ENCODE data around the gene C1orf141.

The C1orf141 gene

GRCh38 chr1:67052741-67053534 lies 81.8 kb downstream of the C1orf141 start:
- ChIA-PET CTCF (interaction anchor here (0.5 kb wide), 1 partner anchor 96 kb away, joined by 3 read pairs; no protein-coding TSS in a partner anchor), POLR2A (interaction anchor here (0.6 to 1.5 kb wide), 11 partner anchors 11 to 129 kb away, joined by 3 to 9 read pairs (median 4); partner anchors contain the start of genes DNAI4 and MIER1)
- DNase-seq (ENCODE audit: extremely low spot score), result peak; percentile 53
- no peak for TF ChIP-seq TARDBP (IDR thresholded peaks at IDR 0.05)
- TF ChIP-seq ARNT (IDR thresholded peaks at IDR 0.05), result no peak
- no peak for TF ChIP-seq SP1 (IDR thresholded peaks at IDR 0.05)
- TF ChIP-seq HDGF (IDR thresholded peaks at IDR 0.05; ENCODE audit: borderline replicate concordance), result no peak
- no peak for TF ChIP-seq BHLHE40 (IDR thresholded peaks at IDR 0.05; ENCODE audit: borderline replicate concordance)
- TF ChIP-seq PKNOX1 (IDR thresholded peaks at IDR 0.05), result peak; percentile 73
- no peak for TF ChIP-seq ZNF384 (IDR thresholded peaks at IDR 0.05)
- no peak for TF ChIP-seq L3MBTL2 (conservative IDR thresholded peaks at IDR 0.05)

GRCh38 chr1:67051196-67051595 lies 83.6 kb downstream of the C1orf141 start:
- no peak for DNase-seq (ENCODE audit: extremely low spot score)
- TF ChIP-seq SUZ12 (IDR thresholded peaks at IDR 0.05) (no peak), SP1 (IDR thresholded peaks at IDR 0.05) (no peak), FOXA1 (IDR thresholded peaks at IDR 0.05) (no peak), FOXK2 (IDR thresholded peaks at IDR 0.05) (no peak), HDGF (IDR thresholded peaks at IDR 0.05; ENCODE audit: borderline replicate concordance) (no peak), ARNT (IDR thresholded peaks at IDR 0.05) (no peak), TARDBP (IDR thresholded peaks at IDR 0.05) (no peak), LEF1 (IDR thresholded peaks at IDR 0.05; ENCODE audit: borderline replicate concordance) (no peak), PKNOX1 (IDR thresholded peaks at IDR 0.05) (no peak), CTBP1 (IDR thresholded peaks at IDR 0.05; ENCODE audit: borderline replicate concordance) (no peak), BHLHE40 (IDR thresholded peaks at IDR 0.05; ENCODE audit: borderline replicate concordance) (no peak), NFRKB (IDR thresholded peaks at IDR 0.05) (no peak)
- ChIA-PET POLR2A (no interaction called here), CTCF (no interaction called here)

GRCh38 chr1:67044631-67045270 lies 90.0 kb downstream of the C1orf141 start:
- DNase-seq (ENCODE audit: extremely low spot score), result no peak
- no peak for TF ChIP-seq HDGF (IDR thresholded peaks at IDR 0.05; ENCODE audit: borderline replicate concordance)
- no peak for TF ChIP-seq FOXA1 (IDR thresholded peaks at IDR 0.05)
- TF ChIP-seq CTBP1 (IDR thresholded peaks at IDR 0.05; ENCODE audit: borderline replicate concordance), result no peak
- ChIA-PET POLR2A (no interaction called here), CTCF (interaction anchor here (0.6 kb wide), 1 partner anchor 207 kb away, joined by 4 read pairs; no protein-coding TSS in a partner anchor)

- DNase-seq (ENCODE audit: extremely low spot score), result no peak
- CTCF ChIA-PET, result no interaction called here
- POLR2A ChIA-PET, result no interaction called here
- TF ChIP-seq LEF1 (IDR thresholded peaks at IDR 0.05; ENCODE audit: borderline replicate concordance) (no peak), SUZ12 (IDR thresholded peaks at IDR 0.05) (no peak), CTBP1 (IDR thresholded peaks at IDR 0.05; ENCODE audit: borderline replicate concordance) (no peak), NFRKB (IDR thresholded peaks at IDR 0.05) (no peak), HDGF (IDR thresholded peaks at IDR 0.05; ENCODE audit: borderline replicate concordance) (no peak), FOXA1 (IDR thresholded peaks at IDR 0.05) (no peak), PKNOX1 (IDR thresholded peaks at IDR 0.05) (no peak), FOXM1 (IDR thresholded peaks at IDR 0.05; ENCODE audit: borderline replicate concordance) (no peak), ZNF384 (IDR thresholded peaks at IDR 0.05) (no peak), SP1 (IDR thresholded peaks at IDR 0.05) (no peak), ELF4 (IDR thresholded peaks at IDR 0.05) (no peak), ARNT (IDR thresholded peaks at IDR 0.05) (no peak), BHLHE40 (IDR thresholded peaks at IDR 0.05; ENCODE audit: borderline replicate concordance) (no peak), L3MBTL2 (conservative IDR thresholded peaks at IDR 0.05) (no peak), TARDBP (IDR thresholded peaks at IDR 0.05) (no peak)
Measured at GRCh38 chr1:67043366-67043765, 91.4 kb downstream of the C1orf141 start.
